GM12878 (cell line): ENCODE data around the gene MID2. TPM values are rescaled to one million over a fixed set of nuclear protein-coding genes. Genes with fewer than 3 reads are reported as not detected.
"Not testable (repeated sequence)": the region's sequence is repeated elsewhere in the genome, so short reads cannot be mapped to it uniquely, and the experiment has no call there.

Source experiments
- ATAC-seq: fragments of 200-7000 bp; cut with Tn5 transposase; 3 replicates; pipeline ENCODE4 v1.9.1; 2020; ENCODE audit warnings: mild to moderate bottlenecking, moderate library complexity
- BruUV-seq: library from RNA; stranded (reverse); fragments of 400-500 nt; replicated peaks from 2 replicates; lab custom pipeline; 2021; lab: Mats Ljungman, UMichigan
- CTCF ChIA-PET: fragments of 300-600 bp; sonication (Branson Sonifier 250); formaldehyde crosslinking; extraction: SDS; loops from one replicate; lab custom pipeline; 2021; ENCODE audit warnings: inconsistent platforms; lab: Yijun Ruan, JAX
- POLR2A ChIA-PET: fragments of 350-600 bp; formaldehyde crosslinking; extraction: SDS; loops from one replicate; lab custom pipeline; 2021; ENCODE audit warnings: inconsistent platforms; lab: Charles Lee
- RAD21 ChIA-PET: fragments of 300-600 bp; sonication (Branson Sonifier 250); formaldehyde crosslinking; loops from one replicate; lab custom pipeline; 2023; ENCODE audit warnings: antibody characterized with exemption; ENCODE audit not compliant: unreplicated experiment; lab: Charles Lee
- SMC1A ChIA-PET: fragments of 300-600 bp; sonication (Branson Sonifier 250); formaldehyde crosslinking; loops from one replicate; lab custom pipeline; 2023; ENCODE audit not compliant: unreplicated experiment, uncharacterized antibody; lab: Charles Lee
- DNase-seq: peaks from one replicate; pipeline ENCODE4 v3.0.0-alpha.2; 2011; ENCODE audit warnings: low read depth, low spot score
- FAIRE-seq: peaks from 3 replicates; lab custom pipeline; 2011; peaks lifted over from hg19 to GRCh38; lab: Jason Lieb, UNC
- H2AFZ ChIP-seq: 2 replicates; pipeline ENCODE4 v1.6.0; 2011; ENCODE audit warnings: low read depth, low read length, control low read depth; ENCODE audit not compliant: control insufficient read depth
- H3K27ac ChIP-seq: 2 replicates; pipeline ENCODE4 v1.5.1; 2011; ENCODE audit warnings: control low read depth; ENCODE audit not compliant: control insufficient read depth, insufficient read depth
- H3K27me3 ChIP-seq, 2 experiments: replicated peaks in 1 of 2; 2 replicates each; pipeline versions ENCODE4 v1.6.0 to v1.6.1; 2011; ENCODE audit warnings: low read length in 1 of 2; ENCODE audit not compliant: control insufficient read depth in 2 of 2, insufficient read depth in 2 of 2
- H3K36me3 ChIP-seq, 2 experiments: 2 replicates each; pipeline ENCODE4 v1.5.1; 2011; ENCODE audit warnings: low read length in 1 of 2; ENCODE audit not compliant: control insufficient read depth in 2 of 2, insufficient read depth in 2 of 2
- H3K4me1 ChIP-seq: 2 replicates; pipeline ENCODE4 v1.6.1; 2011; ENCODE audit warnings: mild to moderate bottlenecking, low read length, moderate library complexity, mixed read lengths; ENCODE audit not compliant: control insufficient read depth, insufficient read depth
- H3K4me2 ChIP-seq: 2 replicates; pipeline ENCODE4 v1.6.0; 2011; ENCODE audit warnings: control low read depth; ENCODE audit not compliant: control insufficient read depth, insufficient read depth
- H3K4me3 ChIP-seq: fragments of 200-600 bp; sonication (generic); 2 replicates; pipeline ENCODE4 v1.5.1; 2016
- H3K79me2 ChIP-seq: 2 replicates; pipeline ENCODE4 v1.6.0; 2011; ENCODE audit warnings: low read length; ENCODE audit not compliant: control insufficient read depth, insufficient read depth
- H3K9ac ChIP-seq: 2 replicates; pipeline ENCODE4 v1.8.0; 2011; ENCODE audit warnings: low read length, control low read depth, mixed read lengths; ENCODE audit not compliant: control insufficient read depth, insufficient read depth
- H3K9me3 ChIP-seq: replicated peaks from 3 replicates; pipeline ENCODE4 v1.5.1; 2011; ENCODE audit warnings: mild to moderate bottlenecking, low read length; ENCODE audit not compliant: control insufficient read depth, insufficient read depth
- H4K20me1 ChIP-seq: 2 replicates; pipeline ENCODE4 v1.6.0; 2011; ENCODE audit not compliant: control insufficient read depth, insufficient read depth
- FOS ChIP-seq: IDR thresholded peaks from 3 replicates; pipeline ENCODE4 v1.6.1; 2011; ENCODE audit warnings: borderline replicate concordance; ENCODE audit not compliant: insufficient read length; ENCODE audit errors: extremely low read depth
- TCF3 ChIP-seq: IDR thresholded peaks from 2 replicates; pipeline ENCODE4 v1.6.1; 2012; ENCODE audit warnings: low read depth, mild to moderate bottlenecking, low read length, borderline replicate concordance; ENCODE audit not compliant: insufficient read depth
- YBX1 ChIP-seq: fragments of 450-650 bp; IDR thresholded peaks from 2 replicates; pipeline ENCODE4 v1.6.1; 2016; ENCODE audit warnings: antibody characterized with exemption
- ZNF207 ChIP-seq: fragments of 450-650 bp; IDR thresholded peaks from 2 replicates; pipeline ENCODE4 v1.6.1; 2014; ENCODE audit warnings: antibody characterized with exemption, mild to moderate bottlenecking, borderline replicate concordance
- WGBS: methylation state at CpG from one replicate; pipeline ENCODE4 v1.1.6; 2016; ENCODE audit warnings: low lambda C conversion rate; ENCODE audit not compliant: insufficient replicate concordance, insufficient coverage; ENCODE audit errors: missing lambda C conversion rate; 5-methylcytosine and 5-hydroxymethylcytosine counted together
- in situ Hi-C: fragments of 300-500 bp; cut with MboI; formaldehyde crosslinking; loops from 9 replicates; pipeline ENCODE4 v1.14.3; 2018; ENCODE audit warnings: mixed read lengths
- intact Hi-C: fragments of 100-400 bp; cut with micrococcal nuclease; formaldehyde crosslinking; loops from one replicate; pipeline ENCODE4 v1.14.2; 2022; ENCODE audit not compliant: unreplicated experiment
- polyA plus RNA-seq, 11 experiments: library from polyadenylated mRNA; depleted of rRNA in 4 of 11; unstranded in 6 of 11; stranded (reverse) in 5 of 11; fragments of >200 nt; fragmentation: Nextera tagmentation in 4 of 11; fragmentation: Illumina TruSeq in 1 of 11; extraction: Ambion mirVana in 4 of 11; extraction: Trizol in 1 of 11; gene quantifications; 1 replicate in 1 of 11; 2 replicates in 10 of 11; pipeline versions ENCODE4 v1.2.1 to v1.2.3, GENCODE V29; 2011 to 2016; ENCODE audit warnings: inconsistent platforms in 2 of 11, missing spikeins in 2 of 11, low read depth in 1 of 11
- total RNA-seq, 4 experiments: library from RNA; depleted of rRNA in 3 of 4; stranded (reverse); fragments of >200 nt in 3 of 4; fragmentation: Illumina TruSeq in 1 of 4; extraction: Trizol in 1 of 4; gene quantifications; 2 replicates each; pipeline versions ENCODE4 v1.2.1 to v1.2.3, GENCODE V29; 2013 to 2021

The MID2 gene
- total and polyA plus RNA-seq, 10 of the 15 experiments (the other 5 are each of a cell fraction or from before 2014, with no cell fraction given) = 0.04 to 0.21 TPM; not detected in 8

DNA sequence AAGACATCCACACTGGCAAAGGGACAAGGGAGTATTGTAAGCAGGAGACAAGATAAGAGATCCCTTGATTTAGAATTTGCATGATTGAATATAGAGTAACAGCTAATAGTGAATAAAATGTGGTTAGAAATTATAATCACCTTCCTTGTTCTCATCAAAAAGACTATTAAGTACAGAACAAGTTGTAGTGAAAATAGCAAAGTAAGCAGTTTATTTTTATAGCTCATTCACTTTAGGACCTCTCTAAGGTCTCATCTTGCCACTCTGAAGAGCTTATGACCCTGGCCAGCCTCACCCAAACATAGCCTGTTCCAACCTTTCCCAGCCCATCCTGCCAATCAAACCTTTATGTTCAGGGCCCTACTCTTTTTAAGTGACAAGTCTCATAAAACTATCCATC is 30.6 kb downstream of the MID2 start:
- ChIA-PET RAD21 (no interaction called here), POLR2A (no interaction called here), CTCF (no interaction called here), SMC1A (no interaction called here)
- TF ChIP-seq TCF3 (no peak), YBX1 (no peak), FOS (no peak), ZNF207 (no peak)
- intact Hi-C loops = no loop called here
- no peak overlapping the region for H3K9ac ChIP-seq
- no peak overlapping the region for H3K4me2 ChIP-seq
- no peak overlapping the region for H3K27ac ChIP-seq
- no peaks in the 10 kb centered on the region for H3K79me2 ChIP-seq
- H3K4me3 ChIP-seq = no peak overlapping the region
- no peaks in the 10 kb centered on the region for H3K9me3 ChIP-seq
- H3K4me1 ChIP-seq = no peaks in the 10 kb centered on the region
- no peaks in the 10 kb centered on the region; a peak in 1 of 4 replicates for H3K27me3 ChIP-seq
- no peaks in the 10 kb centered on the region for H4K20me1 ChIP-seq
- in situ Hi-C loops = no loop called here
- no peak for ATAC-seq
- no peak for FAIRE-seq
- no peak overlapping the region for H2AFZ ChIP-seq
- no peaks in the 10 kb centered on the region for H3K36me3 ChIP-seq
- DNase-seq = no peak
- no TSS peak for BruUV-seq

DNA sequence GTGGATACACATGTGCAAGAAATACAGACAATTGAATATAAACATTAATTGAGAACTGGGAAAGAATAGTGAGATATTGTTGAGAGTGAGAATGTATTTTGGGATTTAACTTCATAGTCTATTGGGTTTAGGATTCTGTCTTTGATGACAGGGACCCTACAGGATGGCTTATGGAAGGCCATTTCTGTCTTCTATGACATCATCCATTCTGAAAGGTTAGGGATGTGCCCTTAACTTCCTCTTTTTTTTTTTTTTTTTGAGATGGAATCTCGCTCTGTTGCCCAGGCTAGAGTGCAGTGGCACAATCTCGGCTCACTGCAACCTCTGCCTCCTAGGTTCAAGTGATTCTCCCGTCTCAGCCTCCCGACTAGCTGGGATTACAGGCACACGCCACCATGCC is 31.4 kb downstream of the MID2 start:
- BruUV-seq, in situ Hi-C loops, FAIRE-seq: not testable (repeated sequence)

More for the DNA sequence above, 31.4 kb downstream of the MID2 start:
- H3K9ac ChIP-seq, POLR2A ChIA-PET, H4K20me1 ChIP-seq, H3K4me2 ChIP-seq, H3K27ac ChIP-seq, H3K4me1 ChIP-seq, intact Hi-C loops, SMC1A ChIA-PET, RAD21 ChIA-PET, H3K27me3 ChIP-seq, CTCF ChIA-PET, H3K4me3 ChIP-seq, H3K36me3 ChIP-seq, DNase-seq, ATAC-seq, H3K9me3 ChIP-seq, H3K79me2 ChIP-seq, H2AFZ ChIP-seq: not testable (repeated sequence)
- 20% methylated on average over 1 of the region's 5 CpGs for WGBS
